Measurements from ENCODE around the gene RAB5B. TPM values are rescaled to one million over a fixed set of nuclear protein-coding genes. Genes with fewer than 3 reads are reported as not detected.
"Not testable (repeated sequence)": the region's sequence is repeated elsewhere in the genome, so short reads cannot be mapped to it uniquely, and the experiment has no call there.

RAB5B gene
- total and polyA plus RNA-seq, 2 donors (not counting 1 experiment from before 2014, with no cell fraction given), result 55.3 to 193 TPM

DNA sequence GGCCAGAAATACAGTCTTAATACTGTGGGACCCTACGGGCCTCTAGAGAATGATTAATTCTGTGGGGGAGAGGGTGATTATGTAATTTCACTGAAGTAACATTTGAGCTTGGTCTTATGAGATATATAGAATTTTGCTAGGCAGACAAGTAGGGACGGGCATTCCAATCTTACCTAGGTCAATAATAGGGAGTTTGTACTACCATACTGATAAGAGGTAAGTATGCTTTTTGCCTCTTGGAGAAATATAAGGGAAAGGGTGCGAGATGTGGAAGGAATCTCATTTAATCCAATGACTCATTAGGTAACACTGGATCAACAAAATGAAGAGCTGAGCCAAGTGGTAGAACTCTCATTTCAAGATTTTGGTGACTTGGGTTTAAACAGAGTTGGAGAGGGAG lies 5.2 kb downstream of the RAB5B start:
- H2AFZ ChIP-seq (ENCODE audit: low read length), result no peak overlapping the region
- H3K27ac ChIP-seq (ENCODE audit: insufficient read depth, low read length), result no peak overlapping the region
- no peak overlapping the region for H3K4me2 ChIP-seq (ENCODE audit: extremely low read depth, insufficient read depth, low read length)
- H3K9me3 ChIP-seq (ENCODE audit: control insufficient read depth, insufficient read depth, low read depth, low read length), result no peaks in the 10 kb centered on the region
- H3K4me1 ChIP-seq (ENCODE audit: control insufficient read depth, extremely low read depth, insufficient read depth, low read length), result peaks cover 2% of the 10 kb centered on the region
- H3K27me3 ChIP-seq (ENCODE audit: control insufficient read depth, insufficient read depth, low read length), result no peaks in the 10 kb centered on the region
- TF ChIP-seq, protein P1, sequence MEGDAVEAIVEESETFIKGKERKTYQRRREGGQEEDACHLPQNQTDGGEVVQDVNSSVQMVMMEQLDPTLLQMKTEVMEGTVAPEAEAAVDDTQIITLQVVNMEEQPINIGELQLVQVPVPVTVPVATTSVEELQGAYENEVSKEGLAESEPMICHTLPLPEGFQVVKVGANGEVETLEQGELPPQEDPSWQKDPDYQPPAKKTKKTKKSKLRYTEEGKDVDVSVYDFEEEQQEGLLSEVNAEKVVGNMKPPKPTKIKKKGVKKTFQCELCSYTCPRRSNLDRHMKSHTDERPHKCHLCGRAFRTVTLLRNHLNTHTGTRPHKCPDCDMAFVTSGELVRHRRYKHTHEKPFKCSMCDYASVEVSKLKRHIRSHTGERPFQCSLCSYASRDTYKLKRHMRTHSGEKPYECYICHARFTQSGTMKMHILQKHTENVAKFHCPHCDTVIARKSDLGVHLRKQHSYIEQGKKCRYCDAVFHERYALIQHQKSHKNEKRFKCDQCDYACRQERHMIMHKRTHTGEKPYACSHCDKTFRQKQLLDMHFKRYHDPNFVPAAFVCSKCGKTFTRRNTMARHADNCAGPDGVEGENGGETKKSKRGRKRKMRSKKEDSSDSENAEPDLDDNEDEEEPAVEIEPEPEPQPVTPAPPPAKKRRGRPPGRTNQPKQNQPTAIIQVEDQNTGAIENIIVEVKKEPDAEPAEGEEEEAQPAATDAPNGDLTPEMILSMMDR (conservative IDR thresholded peaks at IDR 0.05 in 1 of 2, IDR thresholded peaks at IDR 0.05 in 1 of 2; ENCODE audit: low read depth in 1 of 2, low read length in 2 of 2), result no peak
- TF ChIP-seq EZH2 (IDR thresholded peaks at IDR 0.05; ENCODE audit: low read length, missing control alignments), result no peak
- no peak for DNase-seq (ENCODE audit: low read depth in 2 of 2)
- H3K79me2 ChIP-seq (ENCODE audit: control insufficient read depth, insufficient read depth, low read length), result peaks cover 53% of the 10 kb centered on the region
- H3K9ac ChIP-seq (ENCODE audit: insufficient read depth, low read length), result no peak overlapping the region
- H3K36me3 ChIP-seq (ENCODE audit: control insufficient read depth, insufficient read depth, low read length), result peaks cover 8% of the 10 kb centered on the region
- no peaks in the 10 kb centered on the region for H4K20me1 ChIP-seq (ENCODE audit: control insufficient read depth, extremely low read depth, insufficient read depth, low read length)
- no peak overlapping the region for H3K4me3 ChIP-seq (replicated peaks in 1 of 4; ENCODE audit: control extremely low read depth in 1 of 4, insufficient read depth in 1 of 4, low read depth in 3 of 4, low read length in 4 of 4)

- Histone ChIP-seq H3K36me3 (ENCODE audit: control insufficient read depth, insufficient read depth, low read length) (peaks cover 10% of the 10 kb centered on the region), H3K79me2 (ENCODE audit: control insufficient read depth, insufficient read depth, low read length) (peaks cover 27% of the 10 kb centered on the region)
- not testable (repeated sequence) for H3K4me1 ChIP-seq (ENCODE audit: control insufficient read depth, extremely low read depth, insufficient read depth, low read length); H3K9ac ChIP-seq (ENCODE audit: insufficient read depth, low read length); H3K4me2 ChIP-seq (ENCODE audit: extremely low read depth, insufficient read depth, low read length); H3K27ac ChIP-seq (ENCODE audit: insufficient read depth, low read length); H4K20me1 ChIP-seq (ENCODE audit: control insufficient read depth, extremely low read depth, insufficient read depth, low read length); H3K27me3 ChIP-seq (ENCODE audit: control insufficient read depth, insufficient read depth, low read length); H2AFZ ChIP-seq (ENCODE audit: low read length); H3K9me3 ChIP-seq (ENCODE audit: control insufficient read depth, insufficient read depth, low read depth, low read length); H3K4me3 ChIP-seq (replicated peaks in 1 of 4; ENCODE audit: control extremely low read depth in 1 of 4, insufficient read depth in 1 of 4, low read depth in 3 of 4, low read length in 4 of 4)
- peak in 1 of 2 donors; percentile 21 for DNase-seq (ENCODE audit: low read depth in 2 of 2)
Observed at GRCh38 chr12:55981882-55982281, 8.0 kb downstream of the RAB5B start.

DNA sequence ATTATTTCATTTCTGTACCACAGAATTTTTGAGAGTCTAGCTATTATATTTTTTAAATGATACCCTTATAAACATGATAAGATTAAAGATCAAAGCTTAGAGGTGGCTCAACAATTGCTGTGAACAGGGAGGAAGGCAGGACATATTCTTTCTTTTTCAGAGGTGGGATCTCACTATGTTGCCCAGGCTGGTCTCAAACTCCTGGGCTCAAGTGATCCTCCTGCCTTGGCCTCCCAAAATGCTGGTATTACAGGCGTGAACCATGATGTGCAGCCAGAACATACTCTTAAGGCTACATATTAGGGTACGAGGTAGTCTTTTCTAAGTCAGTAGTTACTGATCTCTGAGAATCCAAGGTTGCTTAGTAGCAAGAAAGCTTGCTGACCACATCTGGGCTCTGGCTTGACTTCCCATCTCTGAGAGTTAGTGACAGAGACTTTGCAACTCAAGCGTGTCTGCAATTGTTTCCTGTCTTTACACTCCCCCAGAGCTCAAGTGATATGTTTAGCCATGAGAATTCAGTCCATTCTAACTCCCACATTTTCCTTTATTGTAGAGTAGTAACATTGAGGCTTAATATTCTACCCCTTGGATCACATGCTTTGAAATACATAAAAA lies 8.6 kb downstream of the RAB5B start:
- no peak for DNase-seq (ENCODE audit: low read depth in 2 of 2)
- no peaks in the 10 kb centered on the region for H3K27me3 ChIP-seq (ENCODE audit: control insufficient read depth, insufficient read depth, low read length)
- TF ChIP-seq EZH2 (IDR thresholded peaks at IDR 0.05; ENCODE audit: low read length, missing control alignments), result no peak
- TF ChIP-seq, protein P1 (conservative IDR thresholded peaks at IDR 0.05 in 1 of 2, IDR thresholded peaks at IDR 0.05 in 1 of 2; ENCODE audit: low read depth in 1 of 2, low read length in 2 of 2), result no peak
- peaks cover 10% of the 10 kb centered on the region for H3K36me3 ChIP-seq (ENCODE audit: control insufficient read depth, insufficient read depth, low read length)
- no peak overlapping the region for H2AFZ ChIP-seq (ENCODE audit: low read length)
- no peak overlapping the region for H3K4me2 ChIP-seq (ENCODE audit: extremely low read depth, insufficient read depth, low read length)
- H4K20me1 ChIP-seq (ENCODE audit: control insufficient read depth, extremely low read depth, insufficient read depth, low read length), result no peaks in the 10 kb centered on the region
- H3K4me3 ChIP-seq (replicated peaks in 1 of 4; ENCODE audit: control extremely low read depth in 1 of 4, insufficient read depth in 1 of 4, low read depth in 3 of 4, low read length in 4 of 4), result no peak overlapping the region
- H3K27ac ChIP-seq (ENCODE audit: insufficient read depth, low read length), result no peak overlapping the region
- no peak overlapping the region for H3K9ac ChIP-seq (ENCODE audit: insufficient read depth, low read length)
- peaks cover 22% of the 10 kb centered on the region for H3K79me2 ChIP-seq (ENCODE audit: control insufficient read depth, insufficient read depth, low read length)
- no peaks in the 10 kb centered on the region for H3K9me3 ChIP-seq (ENCODE audit: control insufficient read depth, insufficient read depth, low read depth, low read length)
- no peaks in the 10 kb centered on the region for H3K4me1 ChIP-seq (ENCODE audit: control insufficient read depth, extremely low read depth, insufficient read depth, low read length)

Measured in fibroblast of lung (primary cell).